Right kidney (tissue), 1 donor: ENCODE data around the gene KSR1.
A peak's percentile ranks its signal among the peaks of the same experiment; 100 is the strongest.
"Not testable (repeated sequence)": the region's sequence is repeated elsewhere in the genome, so short reads cannot be mapped to it uniquely, and the experiment has no call there.

Source experiments
- DNase-seq: peaks from one replicate; pipeline ENCODE4 v3.0.0-alpha.2; 2016

The KSR1 gene

GRCh38 chr17:27635275-27635823, 179.1 kb downstream of the KSR1 start:
- DNase-seq, result no peak

- not testable (repeated sequence) for DNase-seq
These were observed 179.8 kb downstream of the KSR1 start for GRCh38 chr17:27636005-27636520.

GRCh38 chr17:27637818-27638217, 181.6 kb downstream of the KSR1 start:
- DNase-seq, result not testable (repeated sequence)

- DNase-seq, result not testable (repeated sequence)
These were observed 182.2 kb downstream of the KSR1 start for GRCh38 chr17:27638415-27638914.

- no peak for DNase-seq
These were observed 184.5 kb downstream of the KSR1 start for GRCh38 chr17:27640790-27641189.

DNA sequence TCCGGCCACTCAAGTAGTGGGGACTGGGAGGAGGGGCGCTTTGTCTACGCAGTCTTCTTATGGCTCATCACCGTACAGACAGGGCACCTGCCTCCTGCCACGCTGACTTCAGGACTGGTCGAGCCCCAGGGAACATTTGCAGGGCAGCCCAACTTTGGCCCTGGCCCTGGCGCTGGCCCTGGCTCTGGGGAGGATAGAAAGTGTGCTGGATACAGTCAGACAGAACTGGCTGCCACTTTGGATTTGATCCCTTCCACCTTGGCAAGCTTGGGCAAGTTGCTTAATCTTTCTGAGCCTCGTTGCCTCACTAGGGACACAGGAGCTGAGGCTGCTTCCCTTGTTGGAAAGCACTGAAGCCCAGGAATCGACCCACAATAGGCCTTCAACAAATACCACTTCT, 188.3 kb downstream of the KSR1 start:
- DNase-seq, result no peak

DNA sequence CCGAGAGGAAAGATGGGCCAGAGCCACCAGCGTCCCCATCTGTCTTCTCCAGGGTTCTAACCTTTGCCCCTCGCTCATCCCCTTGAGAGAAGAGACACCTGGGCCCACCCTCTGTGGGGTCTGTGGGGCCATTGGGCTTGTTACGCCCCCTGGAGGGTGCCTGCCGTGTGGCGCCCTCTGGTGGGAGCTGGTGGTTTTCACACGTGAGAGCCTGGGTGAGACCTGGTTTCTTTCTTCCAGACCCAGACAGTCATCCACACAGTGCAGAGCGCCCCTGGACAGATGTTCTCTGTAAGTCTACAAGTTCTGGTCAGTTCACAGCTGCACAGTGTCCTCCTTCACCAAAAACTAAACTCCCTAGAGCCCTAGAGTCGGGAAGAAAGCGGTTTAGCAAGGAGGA, 189.4 kb downstream of the KSR1 start:
- not testable (repeated sequence) for DNase-seq

DNA sequence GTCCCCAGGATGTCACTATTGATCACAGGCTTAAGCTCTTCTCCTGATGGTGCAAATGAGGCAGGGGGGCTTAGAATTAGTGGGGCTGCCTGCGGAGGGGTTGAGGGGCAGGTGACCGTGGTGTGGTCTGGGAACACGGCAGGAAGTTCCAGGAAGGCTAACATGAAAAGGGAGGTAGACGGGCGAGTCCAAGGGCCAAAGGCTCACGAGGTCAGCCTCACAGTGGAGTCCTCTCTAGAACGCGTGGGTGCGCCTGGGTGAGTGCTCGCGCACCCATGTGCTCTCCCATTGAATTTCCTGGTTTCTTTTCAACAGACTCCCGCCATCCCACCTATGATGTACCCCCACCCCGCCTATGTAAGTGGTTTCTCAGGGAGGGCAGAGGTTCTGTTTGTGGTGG, 190.0 kb downstream of the KSR1 start:
- no peak for DNase-seq

DNA sequence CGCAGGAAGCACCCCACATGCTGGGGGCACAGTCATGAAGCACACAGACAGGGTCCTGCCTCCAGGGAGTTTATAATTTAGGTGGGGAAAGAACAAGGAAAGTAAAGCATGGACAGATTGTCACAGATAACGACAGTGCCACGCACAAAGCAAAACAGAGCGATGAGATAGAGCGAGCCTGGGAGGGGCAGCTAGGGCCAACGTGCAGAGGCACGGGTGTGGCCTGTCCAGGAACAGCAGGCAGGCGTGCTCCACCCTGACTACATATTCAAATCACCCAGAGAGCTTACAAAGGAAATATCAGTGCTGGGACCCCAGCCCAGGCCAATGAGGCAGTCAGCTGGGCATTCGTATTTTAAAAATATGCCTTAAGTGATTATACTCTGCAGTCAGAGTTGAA, 191.5 kb downstream of the KSR1 start:
- DNase-seq, result no peak

- DNase-seq, result not testable (repeated sequence)
These were observed 192.9 kb downstream of the KSR1 start for GRCh38 chr17:27649111-27649571.

DNA sequence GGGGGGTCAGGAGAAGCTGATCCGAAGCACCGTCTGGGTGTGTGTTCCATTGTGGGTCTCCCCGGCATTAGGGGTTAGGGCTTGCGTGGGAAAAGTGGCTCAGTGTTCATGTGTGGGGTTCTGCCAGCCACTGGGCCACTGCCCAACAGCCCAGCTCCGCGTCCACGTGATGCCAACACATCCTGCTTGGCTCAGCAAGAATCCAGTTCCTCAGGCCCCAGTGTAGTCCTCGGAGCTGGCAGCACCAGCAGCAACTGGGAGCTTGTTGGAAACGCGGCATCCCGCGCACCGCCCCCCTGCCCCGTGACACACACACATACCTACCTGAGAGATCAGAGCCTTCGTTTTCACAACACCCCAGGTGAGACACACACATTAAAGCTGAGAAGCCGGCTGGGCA, 193.7 kb downstream of the KSR1 start:
- DNase-seq, result no peak

DNA sequence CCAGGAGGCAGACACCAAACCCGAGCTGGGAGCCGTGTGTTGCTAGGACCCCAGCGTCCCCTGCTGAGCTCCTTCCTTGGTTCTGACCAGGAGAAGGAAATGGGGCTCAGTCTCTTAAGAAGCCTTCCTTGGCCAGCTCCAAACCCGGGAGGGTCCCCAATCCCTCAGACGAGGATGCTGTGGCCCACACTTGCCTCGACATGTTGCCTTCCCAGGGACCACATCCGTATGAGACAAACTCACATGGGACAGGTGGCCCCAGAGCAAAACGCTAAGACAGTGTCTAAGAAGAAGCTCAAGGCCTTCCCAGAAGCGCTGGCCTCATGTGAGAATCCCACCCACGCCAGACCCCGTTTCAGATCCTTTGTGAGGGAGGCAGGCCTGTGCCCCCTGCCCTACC, 194.6 kb downstream of the KSR1 start:
- DNase-seq, result no peak

DNA sequence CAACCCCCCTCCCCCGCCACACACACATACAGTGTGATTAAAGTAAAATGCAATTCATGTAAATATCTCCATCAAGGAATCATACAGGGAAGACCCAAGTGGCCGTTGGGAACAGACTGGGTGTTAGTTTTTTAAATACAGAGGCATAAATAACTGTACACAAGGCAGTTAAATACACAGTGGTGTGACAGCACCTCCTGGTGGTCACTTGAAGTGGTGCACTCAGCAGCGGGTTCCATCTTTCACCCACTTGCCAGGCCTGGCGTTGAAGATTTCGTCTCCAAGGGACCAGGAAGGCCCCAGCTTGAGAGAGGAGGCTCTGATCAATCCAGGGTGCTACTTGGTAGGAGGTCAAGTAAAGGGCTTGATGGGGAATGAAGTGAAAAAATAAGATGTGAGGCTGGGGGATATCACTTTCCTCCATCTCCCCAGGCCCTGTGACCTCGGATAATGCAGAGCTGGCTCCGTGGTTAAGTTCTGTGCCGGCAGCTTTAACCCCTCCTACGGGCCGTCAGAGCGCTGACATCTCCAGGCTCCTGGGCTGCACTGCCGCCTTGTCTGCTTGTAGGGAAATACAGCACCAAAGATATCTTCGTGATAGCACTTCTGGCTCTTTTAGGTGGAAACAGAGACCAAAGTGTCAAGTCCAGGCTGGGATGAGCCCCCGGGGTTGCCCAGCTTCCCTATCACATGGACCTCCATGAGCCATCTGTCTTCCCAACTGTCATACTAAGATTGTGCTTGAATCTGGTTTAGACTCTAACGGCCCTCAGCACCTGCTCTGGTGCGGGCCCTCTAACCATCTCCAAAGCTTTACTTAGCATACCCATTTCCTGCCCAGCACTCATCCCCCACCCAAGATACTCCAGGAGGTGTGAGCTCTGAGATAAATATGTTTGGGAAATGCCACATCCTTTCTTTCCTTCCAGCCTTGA, 195.4 kb downstream of the KSR1 start:
- DNase-seq, result peak; percentile 23

- not testable (repeated sequence) for DNase-seq
These were observed 197.3 kb downstream of the KSR1 start for GRCh38 chr17:27653449-27653971.

DNA sequence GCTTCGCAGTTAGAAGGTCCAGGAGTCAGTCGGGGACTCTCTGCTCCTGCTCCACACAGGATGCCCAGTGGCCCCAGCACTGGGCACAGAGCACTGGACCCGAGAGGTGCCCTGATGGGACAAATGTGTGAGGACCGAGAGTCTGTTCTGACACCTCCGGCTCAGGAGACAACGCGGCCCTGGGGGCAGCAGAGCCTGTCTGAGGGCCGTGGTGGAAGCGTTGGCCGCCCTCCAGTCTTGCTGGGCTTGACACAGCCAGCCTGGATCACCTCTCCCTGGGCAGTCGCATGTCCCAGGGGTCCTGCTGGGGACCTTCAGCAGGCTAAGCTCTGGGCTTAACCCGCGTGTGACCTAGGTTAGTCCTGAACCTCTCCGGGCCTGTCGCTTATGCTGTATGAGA, 197.9 kb downstream of the KSR1 start:
- no peak for DNase-seq

DNA sequence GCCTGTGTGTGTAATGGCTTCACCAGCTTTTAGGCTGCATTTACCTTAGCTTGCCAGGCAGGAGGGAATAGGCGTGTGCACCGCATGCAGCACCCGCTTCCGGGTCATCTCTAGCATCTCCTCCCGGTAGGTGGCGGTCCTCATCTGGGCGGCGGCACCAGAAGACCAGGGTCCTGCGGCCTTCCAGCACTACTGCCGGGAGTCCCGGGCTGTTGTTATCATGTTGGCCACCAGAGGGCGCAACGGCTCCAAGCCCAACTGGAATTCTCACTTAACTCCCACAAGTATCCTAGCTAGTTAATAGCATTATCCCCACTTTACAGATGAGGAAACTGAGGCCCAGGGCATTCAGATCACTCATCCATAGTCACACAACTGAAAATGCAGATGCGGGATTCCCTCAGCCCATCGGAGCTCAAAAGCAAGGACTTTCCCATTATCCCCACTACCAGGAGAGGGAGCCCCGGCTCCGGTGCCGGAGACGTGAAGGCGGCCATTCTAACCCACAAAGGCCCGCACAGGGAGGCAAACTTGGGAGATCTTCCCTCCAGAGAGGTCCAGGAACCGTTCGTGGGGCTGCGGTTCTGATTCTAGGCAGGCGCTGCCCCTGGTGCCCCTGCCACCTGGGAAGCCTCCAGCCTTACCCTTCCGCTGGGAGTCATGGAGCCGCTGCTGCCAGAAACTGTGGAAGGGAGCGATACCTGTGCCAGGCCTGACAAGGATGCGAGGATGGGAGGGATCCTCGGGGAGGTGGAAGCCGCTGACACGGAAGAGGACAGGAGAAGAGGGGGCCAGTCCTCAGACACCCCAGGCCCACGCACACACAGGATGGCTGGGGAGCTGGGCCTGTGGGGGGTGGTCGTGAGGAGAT, 198.6 kb downstream of the KSR1 start:
- DNase-seq, result peak; percentile 41

GRCh38 chr17:27655525-27656111, 199.4 kb downstream of the KSR1 start:
- not testable (repeated sequence) for DNase-seq

DNA sequence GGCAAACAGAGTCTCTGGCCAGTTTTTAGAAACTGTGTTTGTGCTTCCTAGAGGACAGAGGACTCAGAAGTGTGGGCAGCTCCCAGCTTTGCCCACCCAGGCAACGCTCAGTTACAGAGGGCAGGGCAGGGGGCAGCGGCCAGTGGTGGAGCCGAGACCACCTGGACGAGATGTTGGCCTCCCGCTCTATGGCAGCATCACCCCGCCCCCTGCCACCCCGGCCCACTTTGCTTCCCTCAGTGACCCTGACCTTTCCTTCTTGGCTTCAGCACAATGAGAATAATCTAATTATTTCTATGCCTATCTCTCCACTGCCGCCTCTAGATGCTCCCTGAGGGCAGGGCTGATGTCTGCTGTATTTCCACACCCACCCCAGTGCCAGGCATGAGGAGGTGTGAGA, 200.4 kb downstream of the KSR1 start:
- not testable (repeated sequence) for DNase-seq

DNA sequence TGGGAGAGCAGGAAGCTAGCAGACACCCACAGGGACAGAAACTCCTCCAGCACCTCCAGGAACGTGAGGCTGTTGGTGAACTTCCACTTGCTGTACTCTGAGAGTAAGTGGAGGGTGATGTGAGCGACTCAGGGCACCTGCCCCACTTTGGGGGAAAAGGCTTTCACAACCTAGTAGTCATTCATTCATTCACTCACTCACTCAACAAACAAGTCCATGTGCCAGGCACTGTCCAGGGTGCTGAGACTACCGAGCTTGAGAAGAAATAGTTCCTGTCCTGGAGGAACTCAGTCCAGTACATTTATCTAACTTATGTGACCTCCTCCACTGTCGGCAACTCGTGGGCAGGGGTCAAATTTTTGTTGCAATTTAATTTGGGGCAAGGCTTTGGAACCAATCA, 201.4 kb downstream of the KSR1 start:
- no peak for DNase-seq

DNA sequence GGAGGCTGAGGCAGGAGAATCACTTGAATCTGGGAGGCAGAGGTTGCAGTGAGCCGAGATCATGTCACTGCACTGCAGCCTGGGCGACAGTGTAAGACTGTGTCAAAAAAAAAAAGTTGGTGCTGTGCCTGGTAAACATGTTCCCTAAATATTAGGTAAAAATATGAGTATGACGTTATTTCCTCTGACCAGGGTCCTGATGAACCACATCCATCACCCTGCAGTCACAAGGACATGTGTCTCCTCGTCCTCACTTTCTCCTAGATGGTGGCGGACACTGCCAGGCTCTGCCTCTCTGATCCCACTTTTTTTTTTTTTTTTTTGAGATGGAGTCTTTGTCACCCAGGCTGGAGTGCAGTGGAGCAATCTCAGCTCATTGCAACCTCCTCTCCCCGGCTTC, 203.4 kb downstream of the KSR1 start:
- no peak for DNase-seq

GRCh38 chr17:27660436-27660835, 204.2 kb downstream of the KSR1 start:
- DNase-seq, result no peak
